Activated CD4-positive, alpha-beta T cell treated with anti-CD3 and anti-CD28 coated beads, Interleukin-2, amount 10 ng/mL, durations not matched to agents 7 days and 5 days (primary cell): ENCODE measurements around the gene AJAP1. TPM values are rescaled to one million over a fixed set of nuclear protein-coding genes. Genes with fewer than 3 reads are reported as not detected.

Source experiments
- CTCF ChIA-PET: fragments of 350-600 bp; sonication (Branson Sonifier 250); formaldehyde crosslinking; loops from one replicate; lab custom pipeline; 2021; ENCODE audit warnings: antibody characterized with exemption; lab: Charles Lee
- POLR2A ChIA-PET: fragments of 350-600 bp; sonication (Branson Sonifier 250); formaldehyde crosslinking; loops from one replicate; lab custom pipeline; 2021; ENCODE audit warnings: antibody characterized with exemption; lab: Charles Lee
- DNase-seq: peaks from one replicate; pipeline ENCODE4 v3.0.0-alpha.2; 2020
- H3K27ac Mint-ChIP-seq: one replicate; pipeline ENCODE4 v1.8.0; 2021; ENCODE audit warnings: mild to moderate bottlenecking, moderate library complexity, mixed read lengths
- H3K27me3 Mint-ChIP-seq: one replicate; pipeline ENCODE4 v1.8.0; 2021; ENCODE audit warnings: mixed read lengths
- H3K36me3 Mint-ChIP-seq: one replicate; pipeline ENCODE4 v1.8.0; 2021; ENCODE audit warnings: low read depth, mixed read lengths
- H3K4me1 Mint-ChIP-seq: one replicate; pipeline ENCODE4 v1.8.0; 2021; ENCODE audit warnings: mixed read lengths
- H3K4me3 Mint-ChIP-seq: one replicate; pipeline ENCODE4 v1.8.0; 2021; ENCODE audit warnings: mild to moderate bottlenecking, moderate library complexity, mixed read lengths
- H3K9me3 Mint-ChIP-seq: one replicate; pipeline ENCODE4 v1.8.0; 2021; ENCODE audit warnings: mixed read lengths
- total RNA-seq, 2 experiments: library from RNA; stranded (reverse); gene quantifications; one replicate each; pipeline ENCODE4 v1.2.3, GENCODE V29; 2021

AJAP1 gene
- total RNA-seq, 2 experiments from 2014 or later, result not detected

GRCh38 chr1:4801192-4801924 is 146.9 kb downstream of the AJAP1 start:
- no peaks in the 10 kb centered on the region for H3K36me3 Mint-ChIP-seq
- no peak overlapping the region for H3K4me3 Mint-ChIP-seq
- ChIA-PET CTCF (no interaction called here), POLR2A (no interaction called here)
- peaks cover 2% of the 10 kb centered on the region for H3K9me3 Mint-ChIP-seq
- no peaks in the 10 kb centered on the region for H3K4me1 Mint-ChIP-seq
- DNase-seq, result no peak
- H3K27ac Mint-ChIP-seq, result no peak overlapping the region
- H3K27me3 Mint-ChIP-seq, result peaks cover 2% of the 10 kb centered on the region

GRCh38 chr1:4802024-4802423 is 147.6 kb downstream of the AJAP1 start:
- Mint-ChIP-seq H3K36me3 (no peaks in the 10 kb centered on the region), H3K27me3 (peaks cover 2% of the 10 kb centered on the region), H3K4me1 (no peaks in the 10 kb centered on the region), H3K4me3 (no peak overlapping the region), H3K9me3 (peaks cover 4% of the 10 kb centered on the region), H3K27ac (no peak overlapping the region)
- ChIA-PET CTCF (no interaction called here), POLR2A (no interaction called here)
- DNase-seq, result no peak

- H3K4me1 Mint-ChIP-seq, result no peaks in the 10 kb centered on the region
- H3K9me3 Mint-ChIP-seq, result peaks cover 4% of the 10 kb centered on the region
- no peak for DNase-seq
- ChIA-PET POLR2A (no interaction called here), CTCF (no interaction called here)
- peaks cover 2% of the 10 kb centered on the region for H3K27me3 Mint-ChIP-seq
- H3K36me3 Mint-ChIP-seq, result no peaks in the 10 kb centered on the region
- H3K27ac Mint-ChIP-seq, result no peak overlapping the region
- H3K4me3 Mint-ChIP-seq, result no peak overlapping the region
Measured at GRCh38 chr1:4803335-4803734, 148.9 kb downstream of the AJAP1 start.

GRCh38 chr1:4805987-4806386 is 151.6 kb downstream of the AJAP1 start:
- peaks cover 2% of the 10 kb centered on the region for H3K27me3 Mint-ChIP-seq
- H3K4me1 Mint-ChIP-seq, result no peaks in the 10 kb centered on the region
- DNase-seq, result no peak
- CTCF ChIA-PET, result no interaction called here
- H3K36me3 Mint-ChIP-seq, result no peaks in the 10 kb centered on the region
- H3K9me3 Mint-ChIP-seq, result peaks cover 4% of the 10 kb centered on the region
- H3K27ac Mint-ChIP-seq, result no peak overlapping the region
- POLR2A ChIA-PET, result no interaction called here
- H3K4me3 Mint-ChIP-seq, result no peak overlapping the region

- no peak overlapping the region for H3K4me3 Mint-ChIP-seq
- POLR2A ChIA-PET, result no interaction called here
- peaks cover 2% of the 10 kb centered on the region for H3K9me3 Mint-ChIP-seq
- no peaks in the 10 kb centered on the region for H3K4me1 Mint-ChIP-seq
- H3K27ac Mint-ChIP-seq, result no peak overlapping the region
- no peaks in the 10 kb centered on the region for H3K36me3 Mint-ChIP-seq
- no peaks in the 10 kb centered on the region for H3K27me3 Mint-ChIP-seq
- CTCF ChIA-PET, result no interaction called here
- no peak for DNase-seq
Measured at GRCh38 chr1:4820543-4820942, 166.1 kb downstream of the AJAP1 start.

- ChIA-PET CTCF (no interaction called here), POLR2A (no interaction called here)
- Mint-ChIP-seq H3K4me1 (no peaks in the 10 kb centered on the region), H3K9me3 (no peaks in the 10 kb centered on the region), H3K27ac (no peak overlapping the region), H3K4me3 (no peak overlapping the region), H3K36me3 (no peaks in the 10 kb centered on the region), H3K27me3 (no peaks in the 10 kb centered on the region)
- no peak for DNase-seq
Measured at GRCh38 chr1:4825800-4826450, 171.5 kb downstream of the AJAP1 start.

- H3K4me1 Mint-ChIP-seq, result no peaks in the 10 kb centered on the region
- no peaks in the 10 kb centered on the region for H3K9me3 Mint-ChIP-seq
- CTCF ChIA-PET, result interaction anchor here (0.7 kb wide), 1 partner anchor 1162 kb away, joined by 4 read pairs; no protein-coding TSS in a partner anchor
- no peak overlapping the region for H3K27ac Mint-ChIP-seq
- no peak overlapping the region for H3K4me3 Mint-ChIP-seq
- POLR2A ChIA-PET, result no interaction called here
- H3K36me3 Mint-ChIP-seq, result no peaks in the 10 kb centered on the region
- no peaks in the 10 kb centered on the region for H3K27me3 Mint-ChIP-seq
- DNase-seq, result no peak
Measured at GRCh38 chr1:4830707-4831106, 176.3 kb downstream of the AJAP1 start.

GRCh38 chr1:4836574-4836973 is 182.2 kb downstream of the AJAP1 start:
- no peak overlapping the region for H3K27ac Mint-ChIP-seq
- H3K4me1 Mint-ChIP-seq, result no peaks in the 10 kb centered on the region
- DNase-seq, result no peak
- ChIA-PET CTCF (no interaction called here), POLR2A (no interaction called here)
- H3K27me3 Mint-ChIP-seq, result no peaks in the 10 kb centered on the region
- no peaks in the 10 kb centered on the region for H3K36me3 Mint-ChIP-seq
- H3K9me3 Mint-ChIP-seq, result peaks cover 3% of the 10 kb centered on the region
- no peak overlapping the region for H3K4me3 Mint-ChIP-seq

- no peak overlapping the region for H3K27ac Mint-ChIP-seq
- DNase-seq, result no peak
- no peaks in the 10 kb centered on the region for H3K27me3 Mint-ChIP-seq
- no peaks in the 10 kb centered on the region for H3K36me3 Mint-ChIP-seq
- H3K4me1 Mint-ChIP-seq, result no peaks in the 10 kb centered on the region
- CTCF ChIA-PET, result no interaction called here
- peaks cover 3% of the 10 kb centered on the region for H3K9me3 Mint-ChIP-seq
- H3K4me3 Mint-ChIP-seq, result no peak overlapping the region
- POLR2A ChIA-PET, result no interaction called here
Measured at GRCh38 chr1:4837031-4837600, 182.7 kb downstream of the AJAP1 start.

GRCh38 chr1:4837752-4838151 is 183.3 kb downstream of the AJAP1 start:
- peaks cover 3% of the 10 kb centered on the region for H3K9me3 Mint-ChIP-seq
- no peak for DNase-seq
- ChIA-PET POLR2A (no interaction called here), CTCF (no interaction called here)
- H3K27ac Mint-ChIP-seq, result no peak overlapping the region
- H3K27me3 Mint-ChIP-seq, result no peaks in the 10 kb centered on the region
- H3K36me3 Mint-ChIP-seq, result no peaks in the 10 kb centered on the region
- H3K4me1 Mint-ChIP-seq, result no peaks in the 10 kb centered on the region
- no peak overlapping the region for H3K4me3 Mint-ChIP-seq

GRCh38 chr1:4838231-4838630 is 183.8 kb downstream of the AJAP1 start:
- CTCF ChIA-PET, result no interaction called here
- Mint-ChIP-seq H3K27me3 (no peaks in the 10 kb centered on the region), H3K36me3 (no peaks in the 10 kb centered on the region), H3K4me3 (no peak overlapping the region), H3K9me3 (peaks cover 3% of the 10 kb centered on the region), H3K27ac (no peak overlapping the region), H3K4me1 (no peaks in the 10 kb centered on the region)
- no peak for DNase-seq
- POLR2A ChIA-PET, result no interaction called here
